Measurements from ENCODE around the gene DCC.

DCC gene

GRCh38 chr18:52536039-52536438 is 196.0 kb downstream of the DCC start:
- Histone ChIP-seq H3K36me3 (ENCODE audit: control insufficient read depth, insufficient read depth, low read length) (no peaks in the 10 kb centered on the region), H3K27me3 (ENCODE audit: control insufficient read depth, insufficient read depth, low read length) (no peaks in the 10 kb centered on the region), H3K4me1 (ENCODE audit: control insufficient read depth, insufficient read depth, low read length) (no peaks in the 10 kb centered on the region), H3K9me3 (ENCODE audit: control insufficient read depth, insufficient read depth, low read length) (no peaks in the 10 kb centered on the region), H3K4me3 (ENCODE audit: low read length) (no peak overlapping the region), H3K27ac (ENCODE audit: low read length) (no peak overlapping the region)
- WGBS (ENCODE audit: insufficient coverage, insufficient read length), result no CpG with 5 or more reads among the region's 6 CpGs
- DNase-seq (ENCODE audit: low read depth, low spot score), result no peak

GRCh38 chr18:52537261-52537660 is 197.3 kb downstream of the DCC start:
- no peak overlapping the region for H3K4me3 ChIP-seq (ENCODE audit: low read length)
- no peak for DNase-seq (ENCODE audit: low read depth, low spot score)
- H3K36me3 ChIP-seq (ENCODE audit: control insufficient read depth, insufficient read depth, low read length), result no peaks in the 10 kb centered on the region
- no CpG with 5 or more reads among the region's 1 CpG for WGBS (ENCODE audit: insufficient coverage, insufficient read length)
- H3K4me1 ChIP-seq (ENCODE audit: control insufficient read depth, insufficient read depth, low read length), result no peaks in the 10 kb centered on the region
- H3K27me3 ChIP-seq (ENCODE audit: control insufficient read depth, insufficient read depth, low read length), result no peaks in the 10 kb centered on the region
- H3K9me3 ChIP-seq (ENCODE audit: control insufficient read depth, insufficient read depth, low read length), result no peaks in the 10 kb centered on the region
- no peak overlapping the region for H3K27ac ChIP-seq (ENCODE audit: low read length)

- Histone ChIP-seq H3K4me3 (ENCODE audit: low read length) (no peak overlapping the region), H3K36me3 (ENCODE audit: control insufficient read depth, insufficient read depth, low read length) (no peaks in the 10 kb centered on the region), H3K9me3 (ENCODE audit: control insufficient read depth, insufficient read depth, low read length) (no peaks in the 10 kb centered on the region), H3K27ac (ENCODE audit: low read length) (no peak overlapping the region), H3K4me1 (ENCODE audit: control insufficient read depth, insufficient read depth, low read length) (no peaks in the 10 kb centered on the region), H3K27me3 (ENCODE audit: control insufficient read depth, insufficient read depth, low read length) (no peaks in the 10 kb centered on the region)
- no CpG with 5 or more reads among the region's 4 CpGs for WGBS (ENCODE audit: insufficient coverage, insufficient read length)
- no peak for DNase-seq (ENCODE audit: low read depth, low spot score)
Measured at GRCh38 chr18:52541056-52541455, 201.1 kb downstream of the DCC start.

GRCh38 chr18:52544086-52544485 is 204.1 kb downstream of the DCC start:
- no peak for DNase-seq (ENCODE audit: low read depth, low spot score)
- H3K27me3 ChIP-seq (ENCODE audit: control insufficient read depth, insufficient read depth, low read length), result no peaks in the 10 kb centered on the region
- no peaks in the 10 kb centered on the region for H3K36me3 ChIP-seq (ENCODE audit: control insufficient read depth, insufficient read depth, low read length)
- no peak overlapping the region for H3K4me3 ChIP-seq (ENCODE audit: low read length)
- WGBS (ENCODE audit: insufficient coverage, insufficient read length), result no CpG with 5 or more reads among the region's 4 CpGs
- no peaks in the 10 kb centered on the region for H3K4me1 ChIP-seq (ENCODE audit: control insufficient read depth, insufficient read depth, low read length)
- H3K27ac ChIP-seq (ENCODE audit: low read length), result no peak overlapping the region
- no peaks in the 10 kb centered on the region for H3K9me3 ChIP-seq (ENCODE audit: control insufficient read depth, insufficient read depth, low read length)

- H3K4me3 ChIP-seq (ENCODE audit: low read length), result no peak overlapping the region
- H3K27ac ChIP-seq (ENCODE audit: low read length), result no peak overlapping the region
- no peaks in the 10 kb centered on the region for H3K27me3 ChIP-seq (ENCODE audit: control insufficient read depth, insufficient read depth, low read length)
- H3K9me3 ChIP-seq (ENCODE audit: control insufficient read depth, insufficient read depth, low read length), result no peaks in the 10 kb centered on the region
- H3K36me3 ChIP-seq (ENCODE audit: control insufficient read depth, insufficient read depth, low read length), result no peaks in the 10 kb centered on the region
- WGBS (ENCODE audit: insufficient coverage, insufficient read length), result no CpG with 5 or more reads among the region's 6 CpGs
- no peaks in the 10 kb centered on the region for H3K4me1 ChIP-seq (ENCODE audit: control insufficient read depth, insufficient read depth, low read length)
- no peak for DNase-seq (ENCODE audit: low read depth, low spot score)
Measured at GRCh38 chr18:52546686-52547346, 206.8 kb downstream of the DCC start.

- no peak overlapping the region for H3K27ac ChIP-seq (ENCODE audit: low read length)
- H3K4me1 ChIP-seq (ENCODE audit: control insufficient read depth, insufficient read depth, low read length), result no peaks in the 10 kb centered on the region
- WGBS (ENCODE audit: insufficient coverage, insufficient read length), result no CpG with 5 or more reads among the region's 1 CpG
- no peak overlapping the region for H3K4me3 ChIP-seq (ENCODE audit: low read length)
- DNase-seq (ENCODE audit: low read depth, low spot score), result no peak
- H3K36me3 ChIP-seq (ENCODE audit: control insufficient read depth, insufficient read depth, low read length), result no peaks in the 10 kb centered on the region
- no peaks in the 10 kb centered on the region for H3K9me3 ChIP-seq (ENCODE audit: control insufficient read depth, insufficient read depth, low read length)
- no peaks in the 10 kb centered on the region for H3K27me3 ChIP-seq (ENCODE audit: control insufficient read depth, insufficient read depth, low read length)
Measured at GRCh38 chr18:52553441-52553840, 213.4 kb downstream of the DCC start.

- Histone ChIP-seq H3K4me1 (ENCODE audit: control insufficient read depth, insufficient read depth, low read length) (no peaks in the 10 kb centered on the region), H3K36me3 (ENCODE audit: control insufficient read depth, insufficient read depth, low read length) (no peaks in the 10 kb centered on the region), H3K27ac (ENCODE audit: low read length) (no peak overlapping the region), H3K27me3 (ENCODE audit: control insufficient read depth, insufficient read depth, low read length) (no peaks in the 10 kb centered on the region), H3K9me3 (ENCODE audit: control insufficient read depth, insufficient read depth, low read length) (no peaks in the 10 kb centered on the region), H3K4me3 (ENCODE audit: low read length) (no peak overlapping the region)
- DNase-seq (ENCODE audit: low read depth, low spot score), result no peak
- WGBS (ENCODE audit: insufficient coverage, insufficient read length), result no CpG with 5 or more reads among the region's 1 CpG
Measured at GRCh38 chr18:52554180-52554579, 214.2 kb downstream of the DCC start.

GRCh38 chr18:52567360-52567759 is 227.4 kb downstream of the DCC start:
- Histone ChIP-seq H3K36me3 (ENCODE audit: control insufficient read depth, insufficient read depth, low read length) (no peaks in the 10 kb centered on the region), H3K4me1 (ENCODE audit: control insufficient read depth, insufficient read depth, low read length) (no peaks in the 10 kb centered on the region), H3K9me3 (ENCODE audit: control insufficient read depth, insufficient read depth, low read length) (no peaks in the 10 kb centered on the region), H3K27me3 (ENCODE audit: control insufficient read depth, insufficient read depth, low read length) (no peaks in the 10 kb centered on the region), H3K27ac (ENCODE audit: low read length) (no peak overlapping the region), H3K4me3 (ENCODE audit: low read length) (no peak overlapping the region)
- no peak for DNase-seq (ENCODE audit: low read depth, low spot score)
- WGBS (ENCODE audit: insufficient coverage, insufficient read length), result no CpG with 5 or more reads among the region's 4 CpGs

GRCh38 chr18:52569492-52569891 is 229.5 kb downstream of the DCC start:
- Histone ChIP-seq H3K27ac (ENCODE audit: low read length) (no peak overlapping the region), H3K4me3 (ENCODE audit: low read length) (no peak overlapping the region), H3K4me1 (ENCODE audit: control insufficient read depth, insufficient read depth, low read length) (no peaks in the 10 kb centered on the region), H3K9me3 (ENCODE audit: control insufficient read depth, insufficient read depth, low read length) (no peaks in the 10 kb centered on the region), H3K36me3 (ENCODE audit: control insufficient read depth, insufficient read depth, low read length) (no peaks in the 10 kb centered on the region), H3K27me3 (ENCODE audit: control insufficient read depth, insufficient read depth, low read length) (no peaks in the 10 kb centered on the region)
- DNase-seq (ENCODE audit: low read depth, low spot score), result no peak
- no CpG with 5 or more reads among the region's 1 CpG for WGBS (ENCODE audit: insufficient coverage, insufficient read length)

- no peaks in the 10 kb centered on the region for H3K4me1 ChIP-seq (ENCODE audit: control insufficient read depth, insufficient read depth, low read length)
- H3K27ac ChIP-seq (ENCODE audit: low read length), result no peak overlapping the region
- no peak for DNase-seq (ENCODE audit: low read depth, low spot score)
- no peaks in the 10 kb centered on the region for H3K9me3 ChIP-seq (ENCODE audit: control insufficient read depth, insufficient read depth, low read length)
- H3K36me3 ChIP-seq (ENCODE audit: control insufficient read depth, insufficient read depth, low read length), result no peaks in the 10 kb centered on the region
- WGBS (ENCODE audit: insufficient coverage, insufficient read length), result no CpG with 5 or more reads among the region's 2 CpGs
- no peak overlapping the region for H3K4me3 ChIP-seq (ENCODE audit: low read length)
- no peaks in the 10 kb centered on the region for H3K27me3 ChIP-seq (ENCODE audit: control insufficient read depth, insufficient read depth, low read length)
Measured at GRCh38 chr18:52570975-52571374, 231.0 kb downstream of the DCC start.
